Measurements from ENCODE around the gene IL22RA1. TPM values are rescaled to one million over a fixed set of nuclear protein-coding genes. Genes with fewer than 3 reads are reported as not detected.

IL22RA1 gene, protein sequence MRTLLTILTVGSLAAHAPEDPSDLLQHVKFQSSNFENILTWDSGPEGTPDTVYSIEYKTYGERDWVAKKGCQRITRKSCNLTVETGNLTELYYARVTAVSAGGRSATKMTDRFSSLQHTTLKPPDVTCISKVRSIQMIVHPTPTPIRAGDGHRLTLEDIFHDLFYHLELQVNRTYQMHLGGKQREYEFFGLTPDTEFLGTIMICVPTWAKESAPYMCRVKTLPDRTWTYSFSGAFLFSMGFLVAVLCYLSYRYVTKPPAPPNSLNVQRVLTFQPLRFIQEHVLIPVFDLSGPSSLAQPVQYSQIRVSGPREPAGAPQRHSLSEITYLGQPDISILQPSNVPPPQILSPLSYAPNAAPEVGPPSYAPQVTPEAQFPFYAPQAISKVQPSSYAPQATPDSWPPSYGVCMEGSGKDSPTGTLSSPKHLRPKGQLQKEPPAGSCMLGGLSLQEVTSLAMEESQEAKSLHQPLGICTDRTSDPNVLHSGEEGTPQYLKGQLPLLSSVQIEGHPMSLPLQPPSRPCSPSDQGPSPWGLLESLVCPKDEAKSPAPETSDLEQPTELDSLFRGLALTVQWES
- total RNA-seq = under 1 TPM in 2 of 4 donors, not detected in 2; 0.16 to 0.36 TPM
- 10 to 100 TPM in 2 of 3 donors, 1 to 10 TPM in 1; 7.2 to 18.5 (median 11.8) TPM for polyA plus RNA-seq

- intact Hi-C loops (cut with DNase I) = no loop called here
- no peak within 1 kb of the TSS for H3K27ac ChIP-seq
These were observed at the start of gene IL22RA1 for GRCh38 chr1:24142546-24143534. Gene IL22RA1, minus strand, starts transcription at chr1:24143140. Its CDS starts 58 bp downstream, at chr1:24143082.

GRCh38 chr1:24191860-24192259 lies 48.9 kb upstream of the IL22RA1 start:
- H3K27ac ChIP-seq = no peak overlapping the region
- H3K27me3 ChIP-seq = peaks cover 0 to 48% (median 14%) of the 10 kb centered on the region in 3 donors
- no peaks in the 10 kb centered on the region for H3K36me3 ChIP-seq
- peaks cover 0 to 12% (median 11%) of the 10 kb centered on the region in 4 donors for H3K4me1 ChIP-seq
- no peak overlapping the region for H3K4me3 ChIP-seq
- intact Hi-C loops (cut with DNase I) = no loop called here
- H3K9me3 ChIP-seq = no peaks in the 10 kb centered on the region
- TF ChIP-seq EP300 (IDR thresholded peaks at IDR 0.05) (no peak), POLR2A (IDR thresholded peaks at IDR 0.05) (no peak), POLR2AphosphoS5 (IDR thresholded peaks at IDR 0.05) (no peak)
- TF ChIP-seq, protein P1, sequence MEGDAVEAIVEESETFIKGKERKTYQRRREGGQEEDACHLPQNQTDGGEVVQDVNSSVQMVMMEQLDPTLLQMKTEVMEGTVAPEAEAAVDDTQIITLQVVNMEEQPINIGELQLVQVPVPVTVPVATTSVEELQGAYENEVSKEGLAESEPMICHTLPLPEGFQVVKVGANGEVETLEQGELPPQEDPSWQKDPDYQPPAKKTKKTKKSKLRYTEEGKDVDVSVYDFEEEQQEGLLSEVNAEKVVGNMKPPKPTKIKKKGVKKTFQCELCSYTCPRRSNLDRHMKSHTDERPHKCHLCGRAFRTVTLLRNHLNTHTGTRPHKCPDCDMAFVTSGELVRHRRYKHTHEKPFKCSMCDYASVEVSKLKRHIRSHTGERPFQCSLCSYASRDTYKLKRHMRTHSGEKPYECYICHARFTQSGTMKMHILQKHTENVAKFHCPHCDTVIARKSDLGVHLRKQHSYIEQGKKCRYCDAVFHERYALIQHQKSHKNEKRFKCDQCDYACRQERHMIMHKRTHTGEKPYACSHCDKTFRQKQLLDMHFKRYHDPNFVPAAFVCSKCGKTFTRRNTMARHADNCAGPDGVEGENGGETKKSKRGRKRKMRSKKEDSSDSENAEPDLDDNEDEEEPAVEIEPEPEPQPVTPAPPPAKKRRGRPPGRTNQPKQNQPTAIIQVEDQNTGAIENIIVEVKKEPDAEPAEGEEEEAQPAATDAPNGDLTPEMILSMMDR (IDR thresholded peaks at IDR 0.05) = no peak
- no peak for DNase-seq
- WGBS, 2 donors = 26 to 61% methylated on average over 5 of the region's 5 CpGs

More at GRCh38 chr1:24142546-24143534, at the start of gene IL22RA1:
- DNase-seq = peak; percentile 61
- TF ChIP-seq POLR2AphosphoS5 (IDR thresholded peaks at IDR 0.05) = no peak
- TF ChIP-seq EP300 (IDR thresholded peaks at IDR 0.05) = no peak
- TF ChIP-seq, protein P1 (IDR thresholded peaks at IDR 0.05) = no peak
- peak in 1 of 2 donors; percentile 14 for TF ChIP-seq POLR2A (IDR thresholded peaks at IDR 0.05)
- peak within 1 kb of the TSS in 3 of 4 donors; percentile 23 to 33 (median 31) for H3K4me3 ChIP-seq
- no peaks in the 10 kb centered on the region for H3K36me3 ChIP-seq
- WGBS, 2 donors = 13 to 57% methylated on average over 22 of the region's 22 CpGs
- no peaks in the 10 kb centered on the region for H3K27me3 ChIP-seq
- no peaks in the 10 kb centered on the region for H3K4me1 ChIP-seq
- no peaks in the 10 kb centered on the region for H3K9me3 ChIP-seq

DNA sequence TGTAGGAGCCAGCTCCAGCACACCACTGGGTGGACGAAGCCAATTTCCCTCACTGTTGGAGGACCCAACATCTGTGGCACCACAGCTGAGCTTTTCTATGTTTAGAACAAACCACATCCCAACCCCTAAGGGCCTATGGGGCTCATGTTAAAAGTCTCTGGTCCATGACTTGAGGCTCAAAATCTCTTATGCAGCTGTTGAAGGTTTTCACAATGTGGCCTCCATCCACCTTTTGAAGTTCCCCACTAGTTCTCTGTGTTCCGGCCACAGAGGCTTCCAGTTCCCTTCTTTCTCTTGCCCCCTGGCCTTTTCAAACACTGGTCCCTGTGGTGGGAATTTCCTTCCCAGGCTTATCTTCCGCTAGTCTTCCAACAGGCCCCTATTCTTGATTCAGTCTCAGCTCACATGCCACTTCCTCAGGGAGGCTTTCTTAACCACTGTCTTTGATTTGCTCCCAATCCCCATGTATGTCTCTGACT lies 48.1 kb upstream of the IL22RA1 start:
- Histone ChIP-seq H3K27me3 (peaks cover 0 to 51% (median 15%) of the 10 kb centered on the region in 3 donors), H3K9me3 (no peaks in the 10 kb centered on the region), H3K27ac (no peak overlapping the region), H3K4me1 (peaks cover 0 to 18% (median 13%) of the 10 kb centered on the region in 4 donors), H3K36me3 (no peaks in the 10 kb centered on the region), H3K4me3 (no peak overlapping the region)
- WGBS, 2 donors = 66 to 94% methylated on average over 3 of the region's 3 CpGs
- TF ChIP-seq EP300 (IDR thresholded peaks at IDR 0.05) = no peak
- no peak for TF ChIP-seq POLR2AphosphoS5 (IDR thresholded peaks at IDR 0.05)
- TF ChIP-seq, protein P1 (IDR thresholded peaks at IDR 0.05) = no peak
- TF ChIP-seq POLR2A (IDR thresholded peaks at IDR 0.05) = no peak
- no peak for DNase-seq
- intact Hi-C loops (cut with DNase I) = no loop called here

DNA sequence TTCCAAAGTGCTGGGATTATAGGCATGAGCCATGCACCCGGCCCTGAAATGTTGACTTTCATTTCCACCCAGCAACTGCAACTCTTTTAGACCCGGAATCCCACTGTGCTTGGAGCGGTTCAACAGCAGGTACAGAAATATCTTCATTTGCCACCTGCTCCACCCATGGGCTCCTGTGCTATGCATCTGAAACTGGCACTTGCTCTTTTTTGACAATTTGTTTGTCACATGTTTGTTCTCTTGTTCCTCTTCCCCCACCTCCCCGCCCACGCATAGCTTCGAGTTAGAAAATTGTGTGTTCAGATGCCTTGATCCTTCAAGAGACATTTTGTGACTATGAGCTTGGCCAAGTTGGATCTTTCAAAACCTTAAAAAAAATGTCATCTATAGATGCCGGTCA lies 46.6 kb upstream of the IL22RA1 start:
- Histone ChIP-seq H3K4me3 (no peak overlapping the region), H3K4me1 (peaks cover 0 to 18% (median 13%) of the 10 kb centered on the region in 4 donors), H3K36me3 (no peaks in the 10 kb centered on the region), H3K27me3 (peaks cover 0 to 49% (median 15%) of the 10 kb centered on the region in 3 donors), H3K9me3 (no peaks in the 10 kb centered on the region), H3K27ac (no peak overlapping the region)
- DNase-seq = no peak
- TF ChIP-seq POLR2A (IDR thresholded peaks at IDR 0.05) (no peak), POLR2AphosphoS5 (IDR thresholded peaks at IDR 0.05) (no peak), EP300 (IDR thresholded peaks at IDR 0.05) (no peak)
- TF ChIP-seq, protein P1 (IDR thresholded peaks at IDR 0.05) = no peak
- 62 to 86% methylated on average over 7 of the region's 7 CpGs for WGBS, 2 donors
- intact Hi-C loops (cut with DNase I) = no loop called here
